22Rv1 (cell line): ENCODE measurements around the gene STON1.

ENCODE experiments used
- CTCF ChIP-seq: fragments of 450-650 bp; IDR thresholded peaks from 2 replicates; pipeline ENCODE4 v1.5.1; 2017; ENCODE audit warnings: mild to moderate bottlenecking
- ZFX ChIP-seq: fragments of 450-650 bp; IDR thresholded peaks from 2 replicates; pipeline ENCODE4 v1.6.1; 2017; ENCODE audit warnings: antibody characterized with exemption, borderline replicate concordance

- TF ChIP-seq CTCF (no peak), ZFX (no peak)
Measured at GRCh38 chr2:48588745-48589144, 58.8 kb downstream of the STON1 start.
